ENCODE data around the gene XXYLT1.

Gene XXYLT1

GRCh38 chr3:195148549-195148948, 122.4 kb downstream of the XXYLT1 start:
- no peak for DNase-seq

GRCh38 chr3:195147649-195148080, 123.3 kb downstream of the XXYLT1 start:
- no peak for DNase-seq

- DNase-seq: no peak
Measured at GRCh38 chr3:195146131-195146530, 124.8 kb downstream of the XXYLT1 start.

GRCh38 chr3:195145579-195145978, 125.4 kb downstream of the XXYLT1 start:
- no peak for DNase-seq

DNA sequence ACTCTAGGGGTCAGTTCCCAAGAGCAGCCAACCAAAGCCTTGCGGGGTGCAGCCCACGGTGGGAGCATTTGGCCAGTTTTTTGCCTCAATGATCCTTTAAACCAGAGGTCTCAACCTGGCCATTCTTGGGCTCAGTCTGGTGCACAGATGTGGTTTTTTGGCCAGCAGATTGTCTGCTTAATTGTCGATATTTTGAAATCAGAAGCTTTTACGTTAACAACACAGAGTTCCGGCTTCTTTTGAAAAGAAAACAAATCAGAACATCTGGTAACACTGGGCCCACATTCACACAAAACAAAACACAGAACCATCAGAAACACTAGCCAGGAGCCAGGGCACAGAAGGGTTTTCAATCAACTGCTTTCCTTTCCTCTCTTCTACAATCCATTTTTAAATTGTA, 127.7 kb downstream of the XXYLT1 start:
- DNase-seq: no peak

- no peak for DNase-seq
Measured at GRCh38 chr3:195142519-195142918, 128.4 kb downstream of the XXYLT1 start.

GRCh38 chr3:195140816-195141793, 129.9 kb downstream of the XXYLT1 start:
- DNase-seq: no peak

- DNase-seq: no peak
Measured at GRCh38 chr3:195140410-195140809, 130.5 kb downstream of the XXYLT1 start.

- no peak for DNase-seq
Measured at GRCh38 chr3:195139876-195140240, 131.1 kb downstream of the XXYLT1 start.

DNA sequence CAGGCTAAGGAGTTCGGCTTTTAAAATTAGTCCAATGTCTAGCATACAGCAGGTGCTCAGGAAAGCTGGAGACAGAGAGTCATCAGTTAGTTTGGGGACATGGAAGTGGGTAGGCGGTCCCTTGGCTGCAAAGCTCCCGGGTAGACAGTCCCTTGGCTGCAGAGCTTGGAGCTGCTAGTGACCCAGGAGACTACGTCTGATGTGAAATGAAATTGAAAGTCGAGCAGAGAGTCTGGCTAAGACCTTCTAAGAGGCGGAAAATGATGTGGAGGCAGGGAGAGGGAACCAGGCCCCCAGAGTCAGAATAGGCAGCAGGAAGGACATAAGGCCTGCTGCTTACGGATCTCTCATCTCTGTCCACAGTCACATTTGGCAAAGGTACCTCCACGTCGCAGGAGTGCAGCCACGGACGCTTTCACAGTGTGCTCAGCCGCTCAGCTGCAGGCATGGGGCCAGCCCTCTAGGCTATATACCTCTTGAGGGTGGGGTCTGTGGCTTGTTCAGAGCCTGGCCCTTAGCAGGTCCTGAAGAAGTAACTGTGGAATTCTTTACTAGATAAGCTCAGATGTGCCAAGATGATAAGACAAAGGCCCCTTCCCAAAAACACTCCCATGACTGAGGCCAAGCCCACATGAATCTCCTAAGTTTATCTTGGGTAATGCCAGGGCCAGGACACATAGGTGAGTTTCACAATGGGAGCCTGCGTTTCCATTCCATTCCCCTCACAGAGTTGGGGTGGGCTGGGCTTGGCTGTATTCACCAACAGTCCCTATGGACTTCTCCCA, 131.7 kb downstream of the XXYLT1 start:
- no peak for DNase-seq

- DNase-seq: no peak
Measured at GRCh38 chr3:195137638-195138588, 133.0 kb downstream of the XXYLT1 start.

DNA sequence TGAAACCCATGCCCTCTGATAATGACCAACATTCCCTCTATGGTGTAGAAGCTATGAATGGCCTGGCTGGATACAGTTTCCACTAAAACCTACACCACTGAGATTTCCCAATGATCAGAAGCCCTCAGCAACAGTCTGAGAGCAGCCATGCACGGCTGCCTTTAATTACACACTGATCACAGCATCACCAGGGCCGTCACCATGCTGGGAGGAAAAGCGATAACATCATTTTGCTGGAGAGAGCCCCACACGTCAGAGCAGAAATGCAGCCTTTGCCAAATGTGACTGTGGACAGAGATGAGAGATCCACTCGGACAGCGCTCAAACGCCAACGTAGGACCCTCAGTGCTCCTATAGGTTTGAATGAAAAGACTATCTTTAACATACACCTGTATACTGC, 135.0 kb downstream of the XXYLT1 start:
- no peak for DNase-seq

DNA sequence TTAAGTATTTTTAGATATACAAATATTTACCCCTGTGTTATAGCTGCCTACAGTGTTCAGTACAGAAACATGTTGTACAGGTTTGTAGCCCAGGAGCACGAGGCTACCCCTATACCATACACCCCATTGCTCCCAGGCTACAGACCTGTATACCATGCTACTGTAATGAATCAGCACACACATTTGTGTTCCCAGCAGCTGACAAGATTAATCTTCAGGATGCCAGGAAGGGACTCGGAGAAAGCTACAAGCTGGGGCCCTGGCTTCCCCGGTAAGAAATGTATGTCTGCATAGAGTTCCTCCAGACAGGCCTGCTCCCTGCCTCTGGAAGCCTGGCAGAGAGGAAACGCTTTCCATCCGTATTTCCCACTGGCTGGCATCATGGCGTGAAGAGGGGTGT, 136.5 kb downstream of the XXYLT1 start:
- DNase-seq: no peak

DNA sequence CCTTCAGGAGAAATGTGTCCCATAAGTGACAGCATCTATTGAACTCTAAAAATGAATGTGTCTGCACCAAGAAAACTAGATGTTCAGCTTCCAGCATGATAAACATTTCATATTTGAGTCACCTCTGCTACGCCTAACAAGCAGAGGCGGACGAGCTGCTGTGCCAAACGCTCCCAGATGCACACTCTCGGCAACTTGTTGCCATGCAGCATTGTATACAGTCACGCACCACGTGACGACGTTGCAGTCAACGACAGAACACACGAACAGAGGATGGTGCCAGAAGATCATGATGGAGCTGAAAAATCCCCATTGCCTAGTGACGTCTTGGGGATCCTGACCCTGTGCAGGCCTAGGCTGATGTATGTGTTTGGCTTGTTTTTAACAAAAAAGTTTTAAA, 137.5 kb downstream of the XXYLT1 start:
- no peak for DNase-seq

DNA sequence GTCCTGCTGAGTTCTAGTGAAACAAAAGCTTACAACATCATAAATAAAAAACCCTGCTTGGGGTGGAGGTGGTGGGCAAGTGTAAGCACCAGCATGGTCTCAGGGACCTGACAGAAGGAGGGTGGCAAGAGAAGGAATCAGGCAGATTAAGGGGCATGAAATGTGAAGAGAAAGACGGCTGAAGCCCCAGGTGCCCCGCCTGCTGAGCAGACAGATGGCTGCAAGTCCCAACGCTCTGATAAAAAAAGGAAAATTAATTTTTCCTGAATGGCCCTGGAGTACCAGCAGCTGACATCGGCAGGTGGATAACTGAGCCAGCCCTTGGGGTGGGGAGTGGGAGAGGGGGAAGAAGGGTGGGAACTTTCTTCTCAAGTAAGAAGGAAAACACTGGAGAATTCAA, 137.9 kb downstream of the XXYLT1 start:
- DNase-seq: no peak

- no peak for DNase-seq
Measured at GRCh38 chr3:195131176-195131575, 139.8 kb downstream of the XXYLT1 start.

DNA sequence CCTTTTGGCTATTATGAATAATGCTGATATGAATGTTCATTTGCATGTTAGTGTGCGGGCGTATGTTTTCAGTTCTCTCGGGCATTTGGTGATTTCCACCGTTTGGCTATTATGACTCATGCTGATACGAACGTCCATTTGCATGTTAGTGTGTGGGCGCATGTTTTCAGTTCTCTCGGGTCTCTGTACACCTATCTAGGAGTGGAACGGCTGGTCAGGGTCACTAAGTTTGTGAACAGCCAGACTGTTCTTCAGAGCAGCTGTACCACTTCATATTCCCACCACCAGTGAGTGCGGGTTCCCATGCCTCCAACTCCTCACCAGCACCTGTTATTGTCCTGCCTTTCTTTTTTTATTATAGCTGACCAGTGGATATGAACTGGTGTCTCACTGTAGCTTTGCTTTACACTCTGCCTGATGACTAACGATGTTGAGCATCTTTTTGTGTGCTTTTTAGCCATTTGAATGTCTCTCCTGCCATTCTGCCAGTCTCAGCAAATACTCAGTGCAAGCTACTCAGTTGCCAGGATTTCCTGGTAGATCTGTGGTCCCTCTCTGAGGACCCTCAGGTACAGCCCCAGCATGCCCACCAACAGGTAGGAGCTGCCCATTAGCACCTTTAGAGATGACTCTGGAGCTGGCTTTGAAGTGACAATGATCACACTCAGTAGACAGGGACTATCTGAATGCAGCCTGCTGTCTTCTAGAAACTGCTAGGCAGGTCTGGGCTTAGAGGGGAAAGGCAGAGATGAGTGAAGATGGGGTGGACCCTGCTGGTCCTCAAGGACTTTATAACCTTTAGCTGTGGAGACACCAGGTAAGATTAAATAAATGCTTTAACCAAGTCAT, 141.1 kb downstream of the XXYLT1 start:
- DNase-seq: no peak

DNA sequence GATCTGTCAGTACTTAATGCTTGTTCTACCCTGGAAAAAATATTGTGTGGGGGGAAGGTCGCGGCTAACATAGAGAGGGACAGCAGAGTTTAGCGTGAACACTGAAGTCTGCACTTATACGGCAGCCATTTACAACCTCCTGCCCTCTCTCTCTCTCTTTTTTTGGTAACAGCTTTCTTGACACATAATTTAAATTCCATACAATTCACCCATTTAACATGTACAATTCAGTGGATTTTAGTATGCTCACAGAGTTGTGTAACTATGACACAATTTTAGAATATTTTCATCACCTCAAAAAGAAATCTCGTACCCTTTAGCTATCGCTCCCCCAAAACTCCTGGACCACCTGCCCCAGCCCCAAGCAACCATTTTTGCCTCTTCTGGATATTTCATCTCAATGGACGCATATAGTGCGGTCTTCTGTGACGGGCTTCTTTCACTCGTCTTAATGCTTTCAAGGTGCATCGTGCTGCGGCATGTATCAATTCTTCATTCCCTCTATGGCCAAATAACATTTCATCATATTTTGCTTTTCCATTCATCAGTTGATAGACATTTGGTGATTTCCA, 141.8 kb downstream of the XXYLT1 start:
- DNase-seq: no peak

- no peak for DNase-seq
Measured at GRCh38 chr3:195128255-195129071, 142.5 kb downstream of the XXYLT1 start.

DNA sequence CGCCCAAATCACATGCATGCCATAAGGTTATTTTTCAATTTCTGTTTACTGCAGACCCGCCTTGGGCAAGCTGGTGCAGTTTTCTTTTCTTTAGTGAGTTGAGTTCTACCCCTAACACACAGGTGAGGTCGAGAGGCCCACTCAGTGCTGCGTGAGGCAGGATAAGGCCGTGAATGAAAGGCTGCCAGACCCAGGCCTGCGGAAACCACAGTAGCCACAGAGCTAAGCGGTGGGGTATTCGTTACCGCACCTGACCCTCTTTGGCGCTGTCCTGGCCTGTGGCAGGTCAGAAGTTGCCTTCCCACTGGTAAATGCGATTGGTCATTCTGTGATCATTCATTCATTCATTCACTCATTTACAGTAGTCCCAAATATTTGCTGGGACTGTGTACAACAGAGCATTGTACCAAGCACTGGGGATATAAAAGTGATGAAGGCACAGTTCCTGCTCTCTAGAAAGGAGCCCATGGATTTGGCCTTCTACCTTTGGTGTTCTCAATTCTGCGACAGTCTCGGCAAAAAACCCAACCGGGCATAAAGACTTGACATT, 144.8 kb downstream of the XXYLT1 start:
- no peak for DNase-seq
